Esophagus muscularis mucosa (tissue), 3 donors: ENCODE measurements around the gene LUC7L2.

Experiments used
- CTCF ChIP-seq, 3 experiments: fragments of 200-600 bp in 2 of 3; fragments of 450-650 bp in 1 of 3; sonication (generic) in 2 of 3; IDR thresholded peaks; one replicate each; pipeline ENCODE4 v1.5.1; 2017 to 2019; ENCODE audit warnings: antibody characterized with exemption in 3 of 3, mild to moderate bottlenecking in 2 of 3, moderate library complexity in 1 of 3
- POLR2A ChIP-seq: fragments of 450-650 bp; IDR thresholded peaks from one replicate; pipeline ENCODE4 v1.6.1; 2017; ENCODE audit warnings: antibody characterized with exemption, moderate library complexity, mild to moderate bottlenecking, low read depth

- TF ChIP-seq CTCF (IDR thresholded peaks at IDR 0.05), result no peak
- no peak for TF ChIP-seq POLR2A
Measured at GRCh38 chr7:139370301-139370942, 10.7 kb downstream of the LUC7L2 start.
